Brain microvascular endothelial cell (primary cell): Measurements from ENCODE around the gene UBE2G2.

ENCODE experiments used
- DNase-seq: peaks from one replicate; pipeline ENCODE4 v3.0.0-alpha.2; 2020
- H3K27ac ChIP-seq: fragments of 250-450 bp; sonication (Bioruptor Pico); 2 replicates; pipeline ENCODE4 v1.5.1; 2020; ENCODE audit warnings: mild to moderate bottlenecking, moderate library complexity
- H3K27me3 ChIP-seq: fragments of 250-450 bp; sonication (Bioruptor Pico); replicated peaks from 2 replicates; pipeline ENCODE4 v1.5.1; 2020; ENCODE audit warnings: mild to moderate bottlenecking
- H3K36me3 ChIP-seq: fragments of 250-450 bp; sonication (Bioruptor Pico); replicated peaks from 2 replicates; pipeline ENCODE4 v1.5.1; 2020; ENCODE audit warnings: mild to moderate bottlenecking
- H3K4me3 ChIP-seq: 2 replicates; pipeline ENCODE4 v1.5.1; 2011; ENCODE audit warnings: low read depth, mild to moderate bottlenecking, control low read depth, low read length, moderate library complexity
- CTCF ChIP-seq: IDR thresholded peaks from 2 replicates; pipeline ENCODE4 v1.5.1; 2011; ENCODE audit warnings: low read depth, mild to moderate bottlenecking, moderate library complexity, low read length, control low read depth, inconsistent platforms; ENCODE audit errors: missing control alignments
- in situ Hi-C: cut with HindIII; loops from 2 replicates; pipeline ENCODE4 v1.10.0; 2017; ENCODE audit warnings: low sequenced_read_pairs, low pct_ligation_motif_present

The UBE2G2 gene

DNA sequence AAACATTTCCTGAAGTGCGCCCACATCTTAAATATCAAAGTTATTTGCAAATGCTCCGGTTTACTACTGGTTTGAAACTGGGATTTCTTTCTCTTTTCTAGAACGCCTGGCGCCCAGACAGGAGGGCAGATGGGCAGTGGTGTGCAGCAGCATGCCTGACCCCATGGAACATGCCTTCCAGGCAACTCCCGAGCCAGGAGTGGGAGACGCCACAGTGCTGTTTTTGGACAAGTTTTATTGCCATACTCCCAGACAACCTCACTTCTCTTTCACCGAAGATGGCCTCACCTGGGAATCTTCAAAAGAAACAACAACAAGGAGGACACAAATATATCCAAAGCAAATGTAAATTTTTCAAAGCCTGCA lies 21.5 kb downstream of the UBE2G2 start:
- TF ChIP-seq CTCF: no peak
- Histone ChIP-seq H3K36me3 (peaks cover 5% of the 10 kb centered on the region), H3K27ac (no peak overlapping the region)

GRCh38 chr21:44779417-44780136 lies 22.0 kb downstream of the UBE2G2 start:
- in situ Hi-C loops: no loop called here
- DNase-seq: no peak
- Histone ChIP-seq H3K4me3 (no peak overlapping the region), H3K27me3 (no peaks in the 10 kb centered on the region), H3K36me3 (peaks cover 11% of the 10 kb centered on the region), H3K27ac (no peak overlapping the region)
- TF ChIP-seq CTCF: no peak

More for the DNA sequence above, 21.5 kb downstream of the UBE2G2 start:
- Histone ChIP-seq H3K27me3 (no peaks in the 10 kb centered on the region), H3K4me3 (no peak overlapping the region)
- in situ Hi-C loops: no loop called here
- DNase-seq: no peak

DNA sequence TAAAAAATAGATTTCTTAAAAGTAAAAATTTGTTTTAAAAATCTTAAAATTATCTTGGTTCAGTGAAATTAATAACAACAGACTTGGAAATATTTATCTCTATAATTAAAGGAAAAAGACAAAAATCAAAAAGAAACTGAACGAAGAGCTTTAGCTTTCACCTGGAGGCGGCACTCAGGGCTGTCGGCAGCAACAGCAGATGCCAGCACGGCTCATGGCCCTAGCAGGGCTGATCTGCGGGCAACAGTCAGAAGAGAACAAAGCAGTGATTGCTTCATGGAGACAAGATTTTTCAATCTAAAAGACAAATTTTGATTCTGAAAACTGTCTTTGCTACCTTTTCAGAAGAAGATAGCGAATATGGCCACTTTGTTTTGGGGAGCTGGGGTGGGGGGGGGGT lies 22.6 kb downstream of the UBE2G2 start:
- no peak for TF ChIP-seq CTCF
- Histone ChIP-seq H3K36me3 (peaks cover 14% of the 10 kb centered on the region), H3K4me3 (no peak overlapping the region), H3K27me3 (no peaks in the 10 kb centered on the region), H3K27ac (no peak overlapping the region)
- no peak for DNase-seq
- in situ Hi-C loops: no loop called here

- no peak overlapping the region for H3K27ac ChIP-seq
- H3K27me3 ChIP-seq: no peaks in the 10 kb centered on the region
- H3K4me3 ChIP-seq: no peak overlapping the region
- no peak for TF ChIP-seq CTCF
- H3K36me3 ChIP-seq: peaks cover 16% of the 10 kb centered on the region
- DNase-seq: no peak
- in situ Hi-C loops: no loop called here
These were observed 23.1 kb downstream of the UBE2G2 start for GRCh38 chr21:44778499-44778911.

- no peak overlapping the region for H3K4me3 ChIP-seq
- in situ Hi-C loops: no loop called here
- H3K27me3 ChIP-seq: no peaks in the 10 kb centered on the region
- peaks cover 20% of the 10 kb centered on the region for H3K36me3 ChIP-seq
- TF ChIP-seq CTCF: no peak
- no peak overlapping the region for H3K27ac ChIP-seq
- no peak for DNase-seq
These were observed 23.5 kb downstream of the UBE2G2 start for GRCh38 chr21:44778094-44778493.

DNA sequence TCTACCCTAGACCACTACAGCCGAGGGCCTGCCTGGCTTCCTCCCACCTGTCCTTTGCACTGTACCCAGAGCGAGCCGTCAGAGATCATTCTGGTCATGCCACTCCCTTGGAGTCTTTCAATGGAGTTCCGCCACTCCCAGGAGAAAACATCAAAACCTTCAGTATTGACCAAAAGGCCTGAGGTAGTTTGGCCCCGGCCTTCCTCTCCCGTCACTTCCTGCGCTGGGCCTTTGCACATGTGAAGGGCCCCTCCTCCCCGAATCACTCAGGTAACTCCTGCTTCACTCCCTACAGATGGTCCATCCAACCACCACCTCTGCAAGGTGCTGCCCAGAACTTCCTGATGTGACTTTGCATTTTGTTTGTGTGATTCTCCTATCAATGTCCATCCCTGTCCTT lies 26.6 kb downstream of the UBE2G2 start:
- TF ChIP-seq CTCF: no peak
- in situ Hi-C loops: no loop called here
- Histone ChIP-seq H3K27me3 (no peaks in the 10 kb centered on the region), H3K27ac (no peak overlapping the region), H3K4me3 (no peak overlapping the region), H3K36me3 (peaks cover 29% of the 10 kb centered on the region)
- DNase-seq: no peak
